ENCODE results near the gene FAIM2.
"Not testable (repeated sequence)": the region's sequence is repeated elsewhere in the genome, so short reads cannot be mapped to it uniquely, and the experiment has no call there.

FAIM2 gene

DNA sequence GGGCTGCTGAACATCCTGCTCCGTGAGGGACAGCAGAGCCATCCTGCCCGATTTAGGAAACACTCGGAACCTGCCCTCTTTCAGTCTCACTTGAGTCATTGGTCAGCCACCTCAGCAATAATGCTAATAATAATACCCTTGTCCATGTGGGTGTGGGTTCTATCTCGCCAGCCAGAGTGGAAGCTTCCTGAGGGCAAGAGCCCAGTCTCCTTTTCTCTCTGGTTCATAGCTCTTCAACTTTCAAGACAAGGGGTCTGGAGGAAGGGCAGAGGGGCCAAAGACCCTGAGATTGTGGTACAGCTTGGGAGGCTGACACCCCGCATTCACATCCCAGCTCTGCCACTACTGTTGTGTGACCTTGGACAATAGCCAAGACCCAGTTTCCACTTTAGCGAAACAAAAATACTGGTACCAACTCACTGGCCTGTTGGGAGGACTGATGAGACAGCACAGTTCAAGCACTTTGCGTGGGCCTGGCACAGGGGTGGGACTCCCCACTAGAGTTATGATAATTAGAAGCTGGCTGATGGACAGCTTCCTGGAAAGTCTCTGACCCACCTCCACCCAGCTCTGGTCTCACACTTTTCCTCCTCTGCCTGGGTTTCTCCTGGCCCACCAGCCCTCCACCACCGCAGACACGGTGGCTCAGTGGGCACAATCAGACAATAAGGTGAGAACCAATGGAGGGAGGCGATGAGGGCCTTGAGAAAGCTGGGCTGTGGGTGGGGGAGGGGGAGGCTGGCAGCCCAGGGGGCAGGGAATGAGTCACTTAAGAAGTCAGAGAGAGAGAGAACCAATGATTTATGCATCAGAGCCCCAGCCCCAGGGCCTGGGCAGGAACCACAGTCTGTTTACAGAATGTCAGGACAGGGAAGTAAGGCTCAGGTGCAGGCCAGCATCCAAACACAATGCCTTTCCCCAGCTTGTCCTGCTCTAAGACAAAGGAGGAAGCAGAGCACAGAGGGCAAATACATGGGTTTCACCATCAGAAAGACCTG is 9.6 kb downstream of the FAIM2 start:
- no peak for DNase-seq

- DNase-seq: no peak
These were observed 10.9 kb downstream of the FAIM2 start for GRCh38 chr12:49892732-49893317.

- DNase-seq: no peak
These were observed 11.5 kb downstream of the FAIM2 start for GRCh38 chr12:49892084-49892731.

DNA sequence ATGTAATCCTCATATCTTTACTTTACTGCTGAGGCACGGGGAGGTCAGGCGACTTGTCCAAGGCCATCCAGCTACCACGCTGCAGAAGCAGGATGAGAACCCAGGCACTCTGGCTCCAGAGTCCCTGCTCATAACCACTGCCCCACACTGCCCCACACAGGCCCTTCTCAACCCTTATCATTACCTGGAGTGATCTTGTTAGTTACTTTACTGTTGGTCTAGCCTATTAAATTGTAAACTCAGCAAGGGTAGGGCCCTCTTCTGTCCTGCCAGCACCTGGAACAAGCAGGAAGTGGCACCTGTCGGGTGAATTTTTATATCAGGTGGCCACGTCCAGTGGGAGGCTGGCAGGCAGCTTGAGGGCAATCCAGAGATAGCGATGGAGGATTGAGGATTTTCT is 12.2 kb downstream of the FAIM2 start:
- DNase-seq: no peak

DNA sequence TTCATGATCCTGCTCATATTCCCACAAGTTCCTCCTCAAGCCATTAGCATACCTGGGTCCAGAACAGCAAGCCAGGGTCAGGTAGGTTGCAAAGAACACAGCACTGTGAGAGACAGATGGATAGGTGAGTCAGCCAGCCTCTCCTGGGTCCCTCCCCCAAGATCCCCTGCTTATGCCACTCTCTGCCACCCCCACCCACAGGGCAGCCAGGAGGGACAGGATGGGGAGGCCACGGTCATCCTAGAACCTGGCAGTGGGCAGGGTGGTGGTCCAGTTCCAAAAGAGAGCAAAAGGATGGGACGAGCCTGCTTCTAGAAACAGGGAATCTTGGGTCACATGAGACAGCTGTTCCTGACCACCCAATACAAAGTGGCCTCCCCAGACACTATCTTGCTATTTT is 12.7 kb downstream of the FAIM2 start:
- DNase-seq: no peak

DNA sequence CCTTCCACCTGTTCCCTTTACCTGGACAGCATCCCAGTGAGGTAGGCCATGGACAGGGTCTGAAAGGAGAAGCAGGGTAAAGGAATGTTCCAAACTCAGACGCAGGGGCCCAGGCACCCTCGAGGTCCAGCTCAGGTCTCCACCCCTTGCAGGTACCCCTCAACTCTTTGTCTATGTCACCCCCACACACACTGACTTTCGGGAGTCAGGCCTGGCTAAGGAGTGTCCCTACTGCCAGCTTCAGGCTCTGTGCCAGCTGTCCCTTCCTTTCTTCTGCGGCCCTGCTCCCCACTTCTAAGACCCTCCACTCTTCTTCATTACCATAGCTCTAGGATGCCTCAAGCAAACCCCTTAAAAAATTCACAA is 13.6 kb downstream of the FAIM2 start:
- DNase-seq: no peak

- no peak for DNase-seq
These were observed 14.2 kb downstream of the FAIM2 start for GRCh38 chr12:49889361-49890095.

GRCh38 chr12:49888461-49889151 is 15.1 kb downstream of the FAIM2 start:
- DNase-seq: no peak

DNA sequence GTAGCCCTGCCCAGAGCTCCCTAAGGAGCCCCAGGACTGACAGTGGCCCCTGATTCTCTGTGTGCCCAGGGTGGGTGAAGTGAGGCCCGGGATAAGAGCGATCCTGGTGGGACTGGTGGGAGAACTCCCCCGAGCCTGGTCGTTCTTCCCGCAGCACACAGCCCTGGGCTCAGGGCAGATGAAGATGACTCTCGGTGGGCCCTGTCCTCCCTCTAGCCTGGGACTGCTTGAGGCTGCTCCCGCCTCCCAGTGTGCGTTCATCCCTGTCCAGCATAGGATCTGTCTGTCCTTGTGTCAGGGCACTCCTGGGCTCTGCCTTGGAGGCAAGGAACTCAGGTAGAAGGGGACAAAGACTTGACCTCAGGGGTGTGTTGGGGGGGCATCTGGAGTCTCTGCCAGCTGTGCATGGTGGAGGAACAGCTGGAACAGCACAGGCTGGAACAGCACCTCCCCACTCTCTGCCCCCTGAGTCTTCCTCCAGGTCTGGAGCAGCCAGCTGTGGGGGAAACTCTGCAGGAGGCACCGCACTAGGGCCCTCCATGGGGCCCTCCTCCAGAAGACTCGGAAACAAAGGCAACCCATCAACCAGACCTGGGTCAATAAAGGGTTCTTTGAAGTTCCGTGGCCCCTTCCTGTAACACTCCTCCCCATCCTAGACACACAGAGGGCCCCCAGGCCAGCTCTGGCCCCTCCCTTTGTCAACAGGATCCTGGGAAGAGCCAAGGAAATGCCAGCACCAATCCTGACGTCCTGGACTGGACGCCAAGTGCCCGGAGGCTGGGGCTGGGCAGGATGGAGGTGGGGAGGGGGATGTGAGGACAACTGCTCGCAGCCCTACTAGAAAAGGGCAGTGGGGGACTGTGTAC is 15.9 kb downstream of the FAIM2 start:
- no peak for DNase-seq

GRCh38 chr12:49887091-49887490 is 16.6 kb downstream of the FAIM2 start:
- DNase-seq: no peak

DNA sequence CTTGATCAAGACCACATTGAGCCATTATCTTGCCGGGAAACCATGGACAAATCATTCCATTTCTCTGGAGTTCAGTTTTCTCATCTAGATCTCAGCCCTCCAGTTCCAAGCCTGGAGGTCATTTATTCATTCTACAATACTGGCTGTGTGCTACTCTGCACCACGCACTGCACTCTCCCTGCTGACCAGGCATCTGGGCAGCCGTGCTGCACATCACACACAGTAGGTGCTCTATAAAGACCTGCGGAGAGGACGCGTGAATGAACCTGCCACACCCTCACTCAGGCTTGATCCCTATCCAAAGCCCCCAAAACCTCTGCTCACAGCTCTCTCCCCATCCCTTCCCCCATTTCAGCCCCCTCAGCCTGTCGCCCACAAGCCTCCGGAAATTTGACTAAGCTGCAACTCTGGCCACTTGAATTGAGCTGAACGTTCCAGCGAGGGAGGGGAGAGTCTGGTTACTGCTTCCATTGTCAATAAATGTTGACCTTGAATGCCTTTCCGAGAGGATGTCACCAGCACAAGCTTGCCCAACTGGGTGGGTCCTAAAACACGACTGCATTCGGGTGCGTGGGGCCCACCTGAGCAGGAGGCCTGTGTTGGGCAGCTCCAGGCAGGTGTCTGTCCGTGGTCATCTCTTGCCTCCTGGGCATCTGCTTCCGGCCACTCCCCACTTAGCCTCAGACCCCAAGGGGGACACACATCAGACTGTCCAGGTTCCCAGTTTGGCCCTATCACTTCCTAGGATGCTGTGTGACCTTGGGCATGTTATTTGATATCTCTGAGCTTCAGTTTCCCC is 17.8 kb downstream of the FAIM2 start:
- DNase-seq: no peak

- DNase-seq: no peak
These were observed 18.6 kb downstream of the FAIM2 start for GRCh38 chr12:49885118-49885517.

DNA sequence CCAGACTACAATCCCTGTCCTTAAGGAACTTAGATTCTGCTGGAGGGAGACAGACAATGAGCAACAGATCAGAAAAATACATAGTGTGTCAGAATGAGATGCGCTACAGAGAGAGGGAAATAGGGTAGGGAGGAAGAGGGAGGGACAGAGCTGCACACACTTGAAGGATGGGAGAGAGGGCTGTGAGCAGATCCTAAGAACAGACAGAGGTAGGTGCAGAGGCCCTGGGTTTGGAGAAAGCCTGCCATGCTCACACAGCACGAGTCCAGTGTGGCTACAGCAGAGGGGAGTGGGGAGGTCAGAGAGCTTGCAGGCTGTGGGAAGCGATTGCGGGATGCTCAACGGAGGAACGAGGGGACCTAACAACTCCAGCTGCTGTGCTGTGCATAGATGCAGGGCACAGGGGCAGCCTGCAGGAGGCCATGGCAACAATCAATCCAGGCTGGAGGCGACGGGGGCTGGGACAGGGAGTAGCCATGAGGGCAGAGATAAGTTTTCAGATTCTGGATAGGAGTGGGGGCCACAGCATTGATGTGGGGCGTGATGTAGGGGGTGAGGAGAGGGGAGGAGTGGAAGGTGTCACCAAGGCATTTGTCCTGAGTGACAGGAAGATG is 20.7 kb downstream of the FAIM2 start:
- DNase-seq: no peak

DNA sequence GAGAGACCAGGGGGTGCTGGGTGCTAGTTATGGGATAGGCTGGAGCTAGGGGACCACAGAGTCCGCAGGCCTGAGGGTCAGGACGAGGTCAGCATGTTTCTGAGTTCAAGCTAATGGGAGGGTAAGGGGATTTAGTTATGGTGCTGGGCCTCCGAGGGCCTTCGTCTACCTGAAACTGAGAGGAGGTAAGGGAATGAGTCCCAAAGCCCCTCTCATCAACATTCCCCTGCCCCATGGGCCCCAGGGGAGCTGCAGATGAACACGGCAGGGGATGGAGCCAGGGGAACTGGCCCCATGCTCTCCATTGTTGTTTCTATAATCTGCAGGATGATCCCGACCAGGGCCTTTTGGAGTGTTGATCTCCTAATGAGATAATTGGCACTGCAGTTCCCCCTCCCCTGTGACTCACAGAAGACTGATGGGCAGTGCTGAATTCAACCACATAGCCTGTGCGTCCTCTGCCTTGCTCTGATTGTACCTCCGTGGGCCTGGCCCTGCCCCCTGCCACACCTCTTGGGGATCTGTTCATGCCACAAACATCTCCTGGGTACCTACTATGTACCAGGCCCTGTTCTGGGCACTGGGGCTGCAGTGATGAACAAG is 21.4 kb downstream of the FAIM2 start:
- DNase-seq: no peak

GRCh38 chr12:49881415-49882247 is 22.1 kb downstream of the FAIM2 start:
- no peak for DNase-seq

DNA sequence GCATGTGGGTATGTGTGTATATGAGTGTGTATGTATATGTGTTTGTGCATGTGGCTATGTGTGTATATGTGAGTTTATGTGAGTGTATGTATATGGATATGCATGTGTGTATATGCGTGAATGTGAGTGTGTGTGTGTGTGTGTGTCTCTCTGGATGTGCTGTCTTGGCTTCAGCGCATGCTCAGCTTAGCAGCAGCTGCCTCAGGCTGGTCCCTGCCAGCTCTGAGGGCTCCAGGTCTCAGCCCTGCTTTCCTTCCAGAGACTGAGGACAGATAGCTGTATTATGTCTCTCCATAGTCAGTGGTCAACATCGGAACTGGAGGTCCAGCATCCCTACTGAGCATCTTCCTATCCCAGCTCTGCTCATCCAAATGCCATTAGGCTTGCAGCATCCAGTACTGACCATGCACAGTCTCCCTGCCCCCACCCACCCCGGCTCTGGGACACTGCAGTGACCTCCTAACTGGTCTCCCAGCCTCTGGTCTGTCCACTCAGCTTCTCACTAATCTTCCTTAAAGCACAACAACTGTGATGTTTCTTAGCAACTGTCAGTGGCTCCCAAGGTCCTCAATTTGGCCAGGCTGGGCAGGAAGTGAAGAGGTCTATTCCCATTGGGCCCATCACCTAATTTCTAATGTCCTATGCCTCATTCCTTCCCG is 22.8 kb downstream of the FAIM2 start:
- DNase-seq: no peak

DNA sequence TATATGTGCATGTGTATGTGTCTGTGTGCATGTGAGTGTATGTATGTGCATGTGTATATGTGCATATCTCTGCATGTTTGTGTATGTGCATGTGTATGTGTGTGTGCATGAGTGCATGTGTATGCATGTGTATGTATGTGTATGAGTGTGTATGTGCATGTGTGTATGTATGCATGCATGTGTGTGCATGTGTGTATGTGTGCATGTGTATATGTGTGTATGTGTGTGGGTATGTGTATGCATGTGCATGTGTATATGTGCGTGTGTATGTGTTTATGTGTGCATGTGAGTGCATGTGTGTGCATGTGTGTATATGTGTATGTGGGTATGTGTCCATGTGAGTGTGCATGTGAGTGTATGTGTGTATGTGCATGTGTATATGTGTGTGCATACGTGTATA is 24.6 kb downstream of the FAIM2 start:
- not testable (repeated sequence) for DNase-seq

- DNase-seq: no peak
These were observed 25.7 kb downstream of the FAIM2 start for GRCh38 chr12:49878021-49878420.

Data from effector CD4-positive, alpha-beta T cell (primary cell).